ENCODE measurements around the gene SLAIN2.

DNA sequence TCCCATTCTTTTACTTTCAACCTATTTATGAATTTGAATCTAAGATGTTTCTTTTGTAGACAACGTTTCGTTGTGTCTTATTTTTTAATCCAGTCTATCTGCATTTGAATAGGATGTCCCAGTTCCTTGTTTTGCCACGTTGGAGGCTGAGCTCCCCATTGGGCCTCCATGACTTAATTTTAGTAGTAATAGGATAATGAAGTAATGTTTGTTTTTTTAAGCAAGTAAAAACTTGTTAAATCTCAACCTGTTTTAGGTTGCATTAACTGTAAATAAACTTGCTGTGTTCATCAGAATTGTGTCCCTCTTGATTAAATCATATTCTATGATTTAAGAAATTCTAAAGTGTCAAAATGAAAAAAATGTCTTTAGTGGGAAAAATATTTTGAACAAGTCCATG, 25.3 kb downstream of the SLAIN2 start:
- no peak for TF ChIP-seq POLR2A (IDR thresholded peaks at IDR 0.05)
- TF ChIP-seq, protein P1, sequence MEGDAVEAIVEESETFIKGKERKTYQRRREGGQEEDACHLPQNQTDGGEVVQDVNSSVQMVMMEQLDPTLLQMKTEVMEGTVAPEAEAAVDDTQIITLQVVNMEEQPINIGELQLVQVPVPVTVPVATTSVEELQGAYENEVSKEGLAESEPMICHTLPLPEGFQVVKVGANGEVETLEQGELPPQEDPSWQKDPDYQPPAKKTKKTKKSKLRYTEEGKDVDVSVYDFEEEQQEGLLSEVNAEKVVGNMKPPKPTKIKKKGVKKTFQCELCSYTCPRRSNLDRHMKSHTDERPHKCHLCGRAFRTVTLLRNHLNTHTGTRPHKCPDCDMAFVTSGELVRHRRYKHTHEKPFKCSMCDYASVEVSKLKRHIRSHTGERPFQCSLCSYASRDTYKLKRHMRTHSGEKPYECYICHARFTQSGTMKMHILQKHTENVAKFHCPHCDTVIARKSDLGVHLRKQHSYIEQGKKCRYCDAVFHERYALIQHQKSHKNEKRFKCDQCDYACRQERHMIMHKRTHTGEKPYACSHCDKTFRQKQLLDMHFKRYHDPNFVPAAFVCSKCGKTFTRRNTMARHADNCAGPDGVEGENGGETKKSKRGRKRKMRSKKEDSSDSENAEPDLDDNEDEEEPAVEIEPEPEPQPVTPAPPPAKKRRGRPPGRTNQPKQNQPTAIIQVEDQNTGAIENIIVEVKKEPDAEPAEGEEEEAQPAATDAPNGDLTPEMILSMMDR (IDR thresholded peaks at IDR 0.05) = no peak
- no peak for TF ChIP-seq EP300 (IDR thresholded peaks at IDR 0.05)
- no peak for TF ChIP-seq POLR2AphosphoS5 (IDR thresholded peaks at IDR 0.05)

Data from upper lobe of left lung (tissue), 4 donors.